Measurements from ENCODE around the gene MOB2. TPM values are rescaled to one million over a fixed set of nuclear protein-coding genes. Genes with fewer than 3 reads are reported as not detected.
A peak's percentile ranks its signal among the peaks of the same experiment; 100 is the strongest.

The MOB2 gene
- total and polyA plus RNA-seq, 9 of the 15 experiments (the other 6 are each of a cell fraction or from before 2014, with no cell fraction given), result 0.17 to 36.8 (median 19.2) TPM

GRCh38 chr11:1488575-1489180 is 2.1 kb upstream of the MOB2 start (continued):
- TF ChIP-seq ZNF512 (tag; IDR thresholded peaks at IDR 0.05) (no peak), STAT5A (IDR thresholded peaks at IDR 0.05; ENCODE audit: borderline replicate concordance, low read length) (no peak), TAF9B (IDR thresholded peaks at IDR 0.05; ENCODE audit: partially characterized antibody) (no peak), POLR2A (conservative IDR thresholded peaks at IDR 0.05) (no peak), HMGXB4 (CRISPR knock-in tag; IDR thresholded peaks at IDR 0.05) (no peak)

- ATAC-seq (peak; percentile 48; the same call in 2 of the 3 replicates), DNase-seq (ENCODE audit: extremely low read depth in 1 of 4, low spot score in 3 of 4) (no peak), FAIRE-seq (no peak)
- H3K27ac ChIP-seq (ENCODE audit: extremely low read depth, low read depth, low read length), result no peak overlapping the region
- no peaks in the 10 kb centered on the region for H3K9me1 ChIP-seq (ENCODE audit: control insufficient read depth, insufficient read depth, low read length)
- intact Hi-C loops (cut with micrococcal nuclease), result no loop called here
- H3K79me2 ChIP-seq (ENCODE audit: control insufficient read depth, insufficient read depth, low read length), result peaks cover 3% of the 10 kb centered on the region; the same call in 2 of the 3 replicates
- H2AFZ ChIP-seq (ENCODE audit: low read depth, low read length), result no peak overlapping the region
- in situ Hi-C loops (cut with MboI), result no loop called here
- peaks cover 55% of the 10 kb centered on the region for H4K20me1 ChIP-seq (replicated peaks; ENCODE audit: control insufficient read depth, insufficient read depth, low read length)
- H3K36me3 ChIP-seq (ENCODE audit: control insufficient read depth, insufficient read depth, low read length), result no peaks in the 10 kb centered on the region
- H3K4me1 ChIP-seq (replicated peaks in 1 of 2; ENCODE audit: control insufficient read depth in 2 of 2, insufficient read depth in 2 of 2, low read length in 2 of 2), result peaks cover 0 to 47% of the 10 kb centered on the region in 2 experiments; a peak in 2 of 5 replicates
- no TSS peak for BruUV-seq (replicated peaks)
- TF ChIP-seq PTTG1 (tag; IDR thresholded peaks at IDR 0.05; ENCODE audit: low read depth) (no peak), ATF1 (CRISPR knock-in tag; IDR thresholded peaks at IDR 0.05) (no peak), ATF1 (tag; IDR thresholded peaks at IDR 0.05) (no peak), ETV5 (CRISPR knock-in tag; IDR thresholded peaks at IDR 0.05; ENCODE audit: low read depth) (no peak), ARID1B (IDR thresholded peaks at IDR 0.05) (no peak), PHB2 (IDR thresholded peaks at IDR 0.05; ENCODE audit: low read depth) (no peak)
- H3K9ac ChIP-seq (ENCODE audit: insufficient read depth in 1 of 2, low read depth in 2 of 2, low read length in 2 of 2), result no peak overlapping the region
- H3K4me3 ChIP-seq, result no peak overlapping the region
- ChIA-PET POLR2A (no interaction called here), CTCF (ENCODE audit: low intra/inter-chr PET ratio) (no interaction called here)
- no peak overlapping the region for H3K4me2 ChIP-seq (ENCODE audit: insufficient read depth, low read length)
- no peaks in the 10 kb centered on the region for H3K27me3 ChIP-seq (ENCODE audit: control insufficient read depth in 2 of 2, insufficient read depth in 2 of 2, low read length in 2 of 2)
- no peaks in the 10 kb centered on the region for H3K9me3 ChIP-seq (replicated peaks; ENCODE audit: control insufficient read depth, insufficient read depth, low read depth, low read length)
- 74% methylated on average over 19 of the region's 23 CpGs for WGBS (ENCODE audit: insufficient coverage, low coverage, missing lambda C conversion rate)
Observed at GRCh38 chr11:1487851-1488574, 1.4 kb upstream of the MOB2 start.
